ENCODE data around the gene RBBP5. TPM values are rescaled to one million over a fixed set of nuclear protein-coding genes. Genes with fewer than 3 reads are reported as not detected.

RBBP5 gene
- total and polyA plus RNA-seq, 4 donors = 5.2 to 18.0 (median 9.7) TPM

GRCh38 chr1:205137901-205138300 lies 16.1 kb upstream of the RBBP5 start:
- Histone ChIP-seq H3K9me3 (ENCODE audit: control insufficient read depth in 4 of 4, insufficient read depth in 3 of 4, low read length in 3 of 4) (no peaks in the 10 kb centered on the region), H3K36me3 (ENCODE audit: control insufficient read depth in 4 of 4, insufficient read depth in 4 of 4, low read length in 4 of 4) (no peaks in the 10 kb centered on the region), H3K4me1 (ENCODE audit: control insufficient read depth in 5 of 5, insufficient read depth in 5 of 5, low read length in 5 of 5) (peaks cover 0 to 4% (median 0%) of the 10 kb centered on the region in 5 donors), H3K9ac (ENCODE audit: insufficient read depth in 1 of 2, low read length in 2 of 2) (no peak overlapping the region), H3K27me3 (ENCODE audit: control insufficient read depth in 3 of 3, insufficient read depth in 3 of 3, low read length in 2 of 3) (no peaks in the 10 kb centered on the region), H3K4me3 (no peak overlapping the region), H3K27ac (ENCODE audit: low read depth in 1 of 2, low read length in 1 of 2) (no peak overlapping the region)
- no peak for ATAC-seq (ENCODE audit: insufficient read depth, low FRiP score)
- DNase-seq = no peak
- WGBS, 2 donors = 75 to 77% methylated on average over 3 of the region's 3 CpGs
- no peak for TF ChIP-seq CTCF (IDR thresholded peaks at IDR 0.05; ENCODE audit: control extremely low read depth, extremely low read depth)

DNA sequence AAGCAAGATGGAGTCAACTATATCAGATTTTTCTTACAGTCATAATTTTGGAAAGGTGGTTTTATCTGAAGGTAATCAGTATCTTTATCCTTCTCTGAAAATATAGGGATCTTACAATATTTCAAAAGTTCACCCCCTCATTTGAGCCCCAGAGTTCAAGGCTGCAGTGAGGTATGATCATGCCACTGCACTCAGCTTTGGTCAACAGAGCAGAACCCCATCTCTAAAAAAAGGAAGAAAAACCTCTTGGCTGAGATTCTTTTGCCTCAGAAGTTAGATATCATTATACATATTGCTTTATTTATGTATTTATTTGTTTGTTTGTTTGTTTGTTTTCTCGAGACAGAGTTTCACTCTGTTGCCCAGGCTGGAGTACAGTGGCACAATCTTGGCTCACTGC lies 11.5 kb upstream of the RBBP5 start:
- no peak for ATAC-seq (ENCODE audit: insufficient read depth, low FRiP score)
- H3K36me3 ChIP-seq (ENCODE audit: control insufficient read depth in 4 of 4, insufficient read depth in 4 of 4, low read length in 4 of 4) = no peaks in the 10 kb centered on the region
- no peak for TF ChIP-seq CTCF (IDR thresholded peaks at IDR 0.05; ENCODE audit: control extremely low read depth, extremely low read depth)

GRCh38 chr1:205129447-205130029 lies 7.8 kb upstream of the RBBP5 start:
- WGBS, 2 donors = 88 to 89% methylated on average over 4 of the region's 4 CpGs
- no peak for TF ChIP-seq CTCF (IDR thresholded peaks at IDR 0.05; ENCODE audit: control extremely low read depth, extremely low read depth)

More for the DNA sequence above, 11.5 kb upstream of the RBBP5 start:
- WGBS, 2 donors = 57 to 85% methylated on average over 1 of the region's 1 CpG
- Histone ChIP-seq H3K9me3 (ENCODE audit: control insufficient read depth in 4 of 4, insufficient read depth in 3 of 4, low read length in 3 of 4) (no peaks in the 10 kb centered on the region), H3K27me3 (ENCODE audit: control insufficient read depth in 3 of 3, insufficient read depth in 3 of 3, low read length in 2 of 3) (peaks cover 0 to 2% (median 0%) of the 10 kb centered on the region in 3 donors), H3K27ac (ENCODE audit: low read depth in 1 of 2, low read length in 1 of 2) (no peak overlapping the region), H3K4me1 (ENCODE audit: control insufficient read depth in 5 of 5, insufficient read depth in 5 of 5, low read length in 5 of 5) (no peaks in the 10 kb centered on the region), H3K4me3 (no peak overlapping the region), H3K9ac (ENCODE audit: insufficient read depth in 1 of 2, low read length in 2 of 2) (no peak overlapping the region)
- no peak for DNase-seq

DNA sequence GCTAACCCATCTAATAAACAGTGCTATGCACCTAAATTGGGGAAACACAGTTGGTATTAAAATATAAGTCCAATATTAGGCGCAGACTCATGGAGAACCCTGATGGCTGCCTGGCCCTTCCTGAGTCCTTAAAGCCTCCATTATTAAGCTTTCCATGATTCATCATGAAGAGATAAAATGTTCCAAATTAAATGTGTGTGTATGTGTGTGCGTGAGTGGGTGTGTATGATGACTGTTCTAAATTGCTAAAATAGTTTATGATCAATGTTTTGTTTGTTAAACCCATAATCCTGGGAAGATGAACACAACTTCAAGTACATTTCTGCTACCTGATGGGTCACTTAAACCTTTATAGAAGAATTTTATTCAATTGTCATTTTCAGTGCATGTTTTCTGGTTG lies 6.3 kb upstream of the RBBP5 start:
- TF ChIP-seq CTCF (IDR thresholded peaks at IDR 0.05; ENCODE audit: control extremely low read depth, extremely low read depth) = no peak
- H3K9me3 ChIP-seq (ENCODE audit: control insufficient read depth in 4 of 4, insufficient read depth in 3 of 4, low read length in 3 of 4) = no peaks in the 10 kb centered on the region
- no peak overlapping the region for H3K27ac ChIP-seq (ENCODE audit: low read depth in 1 of 2, low read length in 1 of 2)
- no peak for ATAC-seq (ENCODE audit: insufficient read depth, low FRiP score)
- H3K4me3 ChIP-seq = no peak overlapping the region
- peaks cover 0 to under 1% (median 0%) of the 10 kb centered on the region in 5 donors for H3K4me1 ChIP-seq (ENCODE audit: control insufficient read depth in 5 of 5, insufficient read depth in 5 of 5, low read length in 5 of 5)
- DNase-seq = no peak
- H3K36me3 ChIP-seq (ENCODE audit: control insufficient read depth in 4 of 4, insufficient read depth in 4 of 4, low read length in 4 of 4) = no peaks in the 10 kb centered on the region
- H3K9ac ChIP-seq (ENCODE audit: insufficient read depth in 1 of 2, low read length in 2 of 2) = no peak overlapping the region
- 93% methylated on average over 2 of the region's 2 CpGs for WGBS, 2 donors
- H3K27me3 ChIP-seq (ENCODE audit: control insufficient read depth in 3 of 3, insufficient read depth in 3 of 3, low read length in 2 of 3) = peaks cover 0 to 2% (median 0%) of the 10 kb centered on the region in 3 donors

More at GRCh38 chr1:205129447-205130029, 7.8 kb upstream of the RBBP5 start:
- Histone ChIP-seq H3K27ac (ENCODE audit: low read depth in 1 of 2, low read length in 1 of 2) (no peak overlapping the region), H3K4me1 (ENCODE audit: control insufficient read depth in 5 of 5, insufficient read depth in 5 of 5, low read length in 5 of 5) (no peaks in the 10 kb centered on the region), H3K9ac (ENCODE audit: insufficient read depth in 1 of 2, low read length in 2 of 2) (no peak overlapping the region), H3K9me3 (ENCODE audit: control insufficient read depth in 4 of 4, insufficient read depth in 3 of 4, low read length in 3 of 4) (no peaks in the 10 kb centered on the region), H3K36me3 (ENCODE audit: control insufficient read depth in 4 of 4, insufficient read depth in 4 of 4, low read length in 4 of 4) (no peaks in the 10 kb centered on the region), H3K4me3 (no peak overlapping the region), H3K27me3 (ENCODE audit: control insufficient read depth in 3 of 3, insufficient read depth in 3 of 3, low read length in 2 of 3) (peaks cover 0 to 2% (median 0%) of the 10 kb centered on the region in 3 donors)
- no peak for DNase-seq
- ATAC-seq (ENCODE audit: insufficient read depth, low FRiP score) = no peak
